WTC11 (cell line): ENCODE data around the gene PHLPP1. TPM values are rescaled to one million over a fixed set of nuclear protein-coding genes. Genes with fewer than 3 reads are reported as not detected.

Experiments used
- ATAC-seq: fragments of 200-7000 bp; cut with Tn5 transposase; 2 replicates; pipeline ENCODE4 v1.10.0; 2021; ENCODE audit warnings: mild to moderate bottlenecking, moderate library complexity
- CTCF ChIA-PET: fragments of 300-600 bp; sonication (Branson Sonifier 250); formaldehyde crosslinking; loops from one replicate; lab custom pipeline; 2021; ENCODE audit warnings: antibody characterized with exemption; lab: Charles Lee
- POLR2A ChIA-PET: fragments of 350-600 bp; sonication (Branson Sonifier 250); formaldehyde crosslinking; loops from one replicate; lab custom pipeline; 2021; ENCODE audit warnings: antibody characterized with exemption; lab: Charles Lee
- DNase-seq: peaks from one replicate; pipeline ENCODE4 v3.0.0; 2021; ENCODE audit warnings: low spot score
- H3K27ac Mint-ChIP-seq: 2 replicates; pipeline ENCODE4 v1.8.0; 2021; ENCODE audit warnings: mixed read lengths
- H3K27me3 Mint-ChIP-seq: 2 replicates; pipeline ENCODE4 v1.8.0; 2021; ENCODE audit warnings: low read depth, mild to moderate bottlenecking, moderate library complexity, mixed read lengths
- H3K36me3 Mint-ChIP-seq: 2 replicates; pipeline ENCODE4 v1.8.0; 2021; ENCODE audit warnings: mixed read lengths
- H3K4me1 Mint-ChIP-seq: 2 replicates; pipeline ENCODE4 v1.8.0; 2022; ENCODE audit warnings: mixed read lengths
- H3K4me3 Mint-ChIP-seq: 2 replicates; pipeline ENCODE4 v1.8.0; 2021; ENCODE audit warnings: mild to moderate bottlenecking, moderate library complexity, mixed read lengths
- H3K9me3 Mint-ChIP-seq: 2 replicates; pipeline ENCODE4 v1.8.0; 2021; ENCODE audit warnings: mixed read lengths
- CREB1 ChIP-seq: sonication (generic); formaldehyde crosslinking; IDR thresholded peaks from 2 replicates; pipeline ENCODE4 v1.8.0; 2023; ENCODE audit warnings: mild to moderate bottlenecking, missing genetic modification reagents
- CREM ChIP-seq: sonication (generic); formaldehyde crosslinking; IDR thresholded peaks from 2 replicates; pipeline ENCODE4 v1.8.1; 2022; ENCODE audit warnings: mild to moderate bottlenecking, missing genetic modification reagents, moderate library complexity
- EMX1 ChIP-seq: fragments of 250-450 bp; sonication (Bioruptor Pico); IDR thresholded peaks from 2 replicates; pipeline ENCODE4 v1.8.0; 2021; ENCODE audit warnings: mild to moderate bottlenecking
- MXD4 ChIP-seq: fragments of 250-450 bp; sonication (Bioruptor Pico); IDR thresholded peaks from 2 replicates; pipeline ENCODE4 v1.8.0; 2021; ENCODE audit warnings: mild to moderate bottlenecking, moderate library complexity, borderline replicate concordance
- NR3C1 ChIP-seq: sonication (generic); formaldehyde crosslinking; conservative IDR thresholded peaks from 2 replicates; pipeline ENCODE4 v1.8.1; 2023; ENCODE audit warnings: low read depth, mild to moderate bottlenecking, missing genetic modification reagents
- SMAD4 ChIP-seq: sonication (generic); formaldehyde crosslinking; IDR thresholded peaks from 2 replicates; pipeline ENCODE4 v1.8.0; 2022; ENCODE audit warnings: mild to moderate bottlenecking, missing genetic modification reagents
- TCF7 ChIP-seq: sonication (generic); formaldehyde crosslinking; IDR thresholded peaks from 2 replicates; pipeline ENCODE4 v1.8.0; 2022; ENCODE audit warnings: mild to moderate bottlenecking, low read depth, missing genetic modification reagents, moderate library complexity
- ZNF219 ChIP-seq: sonication (generic); formaldehyde crosslinking; IDR thresholded peaks from 2 replicates; pipeline ENCODE4 v1.8.0; 2023; ENCODE audit warnings: missing genetic modification reagents, mild to moderate bottlenecking, borderline replicate concordance
- ZNF263 ChIP-seq: sonication (generic); formaldehyde crosslinking; IDR thresholded peaks from 2 replicates; pipeline ENCODE4 v1.8.1; 2022; ENCODE audit warnings: low read depth, mild to moderate bottlenecking, moderate library complexity, missing genetic modification reagents
- ZNF423 ChIP-seq: fragments of 250-450 bp; sonication (Bioruptor Pico); IDR thresholded peaks from 2 replicates; pipeline ENCODE4 v2.1.2; 2022; ENCODE audit warnings: mild to moderate bottlenecking, moderate library complexity
- total RNA-seq: library from RNA; stranded (reverse); gene quantifications from 3 replicates; pipeline ENCODE4 v1.2.3, GENCODE V29; 2021
- TF ChIP-seq, protein P1 (sequence below): fragments of 200-600 bp; IDR thresholded peaks from 2 replicates; pipeline ENCODE4 v1.8.0; 2022; ENCODE audit warnings: antibody characterized with exemption
- TF ChIP-seq, protein P2 (sequence below): fragments of 250-450 bp; sonication (Bioruptor Pico); IDR thresholded peaks from 2 replicates; pipeline ENCODE4 v1.8.0; 2021; ENCODE audit warnings: mild to moderate bottlenecking
- TF ChIP-seq, protein P3 (sequence below): fragments of 250-450 bp; sonication (Bioruptor Pico); IDR thresholded peaks from 2 replicates; pipeline ENCODE4 v1.9.0; 2021; ENCODE audit warnings: moderate library complexity, mild to moderate bottlenecking, inconsistent platforms, borderline replicate concordance
- TF ChIP-seq, protein P4 (sequence below): sonication (generic); formaldehyde crosslinking; IDR thresholded peaks from 2 replicates; pipeline ENCODE4 v1.8.1; 2023; ENCODE audit warnings: mild to moderate bottlenecking, missing genetic modification reagents, moderate library complexity

Gene PHLPP1
- total RNA-seq, 1 experiment from 2014 or later: 52.0 TPM

DNA sequence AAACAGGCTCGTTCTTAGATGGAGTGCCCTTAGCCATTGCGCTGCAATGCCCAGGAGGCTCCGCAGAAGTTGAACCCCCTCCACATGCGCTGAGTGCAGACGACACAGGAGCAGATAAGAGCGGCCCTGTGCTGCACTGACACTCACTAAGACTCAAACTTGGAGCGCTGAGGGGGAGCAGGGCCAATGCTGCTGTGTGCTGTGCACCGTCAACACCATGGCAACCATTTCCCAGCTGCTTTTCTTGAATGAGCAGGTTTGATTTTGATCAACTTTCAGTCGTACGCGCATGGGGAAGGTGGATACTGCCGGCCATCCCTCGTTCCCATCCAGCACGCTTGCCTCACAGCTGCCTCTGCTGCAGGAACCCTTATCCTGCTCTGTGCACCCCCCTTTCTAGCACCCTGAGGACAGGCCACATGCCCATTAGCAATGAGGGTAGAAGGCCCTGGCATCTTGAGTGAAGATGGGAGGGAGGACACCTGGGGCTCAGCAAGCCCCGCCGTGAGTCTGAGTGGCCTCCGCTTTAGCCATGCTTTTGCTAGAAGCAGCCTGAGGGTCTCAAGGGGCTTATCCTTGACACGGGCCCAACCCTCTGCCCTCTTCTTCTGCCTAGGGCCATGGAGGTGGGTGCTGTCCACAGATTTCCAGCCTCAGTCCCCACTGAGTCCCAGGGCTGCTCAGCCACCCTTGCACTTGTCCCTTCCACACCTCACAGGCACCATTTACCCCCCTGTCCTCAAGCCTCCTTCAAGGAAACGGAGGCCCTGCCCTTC lies 271.9 kb downstream of the PHLPP1 start (continued):
- TF ChIP-seq, protein P1, sequence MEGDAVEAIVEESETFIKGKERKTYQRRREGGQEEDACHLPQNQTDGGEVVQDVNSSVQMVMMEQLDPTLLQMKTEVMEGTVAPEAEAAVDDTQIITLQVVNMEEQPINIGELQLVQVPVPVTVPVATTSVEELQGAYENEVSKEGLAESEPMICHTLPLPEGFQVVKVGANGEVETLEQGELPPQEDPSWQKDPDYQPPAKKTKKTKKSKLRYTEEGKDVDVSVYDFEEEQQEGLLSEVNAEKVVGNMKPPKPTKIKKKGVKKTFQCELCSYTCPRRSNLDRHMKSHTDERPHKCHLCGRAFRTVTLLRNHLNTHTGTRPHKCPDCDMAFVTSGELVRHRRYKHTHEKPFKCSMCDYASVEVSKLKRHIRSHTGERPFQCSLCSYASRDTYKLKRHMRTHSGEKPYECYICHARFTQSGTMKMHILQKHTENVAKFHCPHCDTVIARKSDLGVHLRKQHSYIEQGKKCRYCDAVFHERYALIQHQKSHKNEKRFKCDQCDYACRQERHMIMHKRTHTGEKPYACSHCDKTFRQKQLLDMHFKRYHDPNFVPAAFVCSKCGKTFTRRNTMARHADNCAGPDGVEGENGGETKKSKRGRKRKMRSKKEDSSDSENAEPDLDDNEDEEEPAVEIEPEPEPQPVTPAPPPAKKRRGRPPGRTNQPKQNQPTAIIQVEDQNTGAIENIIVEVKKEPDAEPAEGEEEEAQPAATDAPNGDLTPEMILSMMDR: no peak
- TF ChIP-seq ZNF263 (CRISPR knock-in tag): no peak
- TF ChIP-seq, all 79 proteins: peak for 0

DNA sequence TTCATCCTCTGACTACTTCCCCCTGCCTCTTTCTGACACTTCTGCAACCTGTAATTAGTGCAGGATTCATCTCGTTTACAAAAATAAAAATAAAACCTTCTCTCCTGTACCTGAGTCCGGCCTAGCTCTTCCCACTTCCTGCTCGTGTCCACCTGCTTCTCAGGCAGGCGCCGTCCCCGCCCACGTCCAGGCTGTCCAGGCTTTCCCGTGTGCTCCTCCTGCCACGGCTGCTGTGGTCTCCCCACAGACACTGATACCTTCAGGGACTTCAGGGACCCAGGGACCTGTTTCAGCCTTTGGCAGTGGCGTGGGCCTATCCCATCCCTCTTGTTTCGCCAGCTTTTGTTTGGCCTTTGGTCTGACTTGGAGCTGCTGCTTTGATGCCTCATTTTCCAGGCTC lies 272.5 kb downstream of the PHLPP1 start:
- CTCF ChIA-PET: interaction anchor here (0.8 to 1.3 kb wide), 2 partner anchors 397 to 401 kb away, joined by 3 read pairs; no protein-coding TSS in a partner anchor
- TF ChIP-seq ZNF423 (CRISPR knock-in tag): no peak
- TF ChIP-seq EMX1 (CRISPR knock-in tag): no peak
- TF ChIP-seq, protein P2, sequence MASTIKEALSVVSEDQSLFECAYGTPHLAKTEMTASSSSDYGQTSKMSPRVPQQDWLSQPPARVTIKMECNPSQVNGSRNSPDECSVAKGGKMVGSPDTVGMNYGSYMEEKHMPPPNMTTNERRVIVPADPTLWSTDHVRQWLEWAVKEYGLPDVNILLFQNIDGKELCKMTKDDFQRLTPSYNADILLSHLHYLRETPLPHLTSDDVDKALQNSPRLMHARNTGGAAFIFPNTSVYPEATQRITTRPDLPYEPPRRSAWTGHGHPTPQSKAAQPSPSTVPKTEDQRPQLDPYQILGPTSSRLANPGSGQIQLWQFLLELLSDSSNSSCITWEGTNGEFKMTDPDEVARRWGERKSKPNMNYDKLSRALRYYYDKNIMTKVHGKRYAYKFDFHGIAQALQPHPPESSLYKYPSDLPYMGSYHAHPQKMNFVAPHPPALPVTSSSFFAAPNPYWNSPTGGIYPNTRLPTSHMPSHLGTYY: no peak
- TF ChIP-seq MXD4: no peak
- H3K4me3 Mint-ChIP-seq: no peak overlapping the region
- ATAC-seq: no peak
- H3K27me3 Mint-ChIP-seq: no peaks in the 10 kb centered on the region; the same call in 1 of the 2 replicates
- 0 out of 2 replicates have a peak, but pooled peaks cover 4% of the 10 kb centered on the region for H3K4me1 Mint-ChIP-seq
- H3K9me3 Mint-ChIP-seq: peaks cover 16% of the 10 kb centered on the region
- no peak overlapping the region for H3K27ac Mint-ChIP-seq
- H3K36me3 Mint-ChIP-seq: peaks cover 8% of the 10 kb centered on the region; the same call in 1 of the 2 replicates
- POLR2A ChIA-PET: no interaction called here
- no peak for DNase-seq

DNA sequence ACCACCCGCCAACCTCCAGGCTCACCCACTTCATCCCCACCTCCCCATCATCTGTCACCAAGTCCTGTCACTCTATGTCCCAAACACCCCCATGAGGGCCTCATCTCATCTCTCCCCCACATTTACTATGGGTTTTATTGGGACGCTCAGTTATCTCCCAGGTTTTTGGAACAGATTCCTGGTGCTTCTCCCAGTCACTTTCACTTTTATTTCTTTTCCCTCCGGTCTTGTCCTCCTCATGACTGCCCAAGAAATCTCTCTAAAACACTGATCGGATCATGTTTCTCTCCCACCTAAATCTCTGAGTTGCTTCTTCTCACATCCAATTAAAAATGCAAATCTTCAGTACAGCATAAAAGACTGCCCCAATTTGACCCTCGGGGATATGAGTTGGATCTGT lies 273.1 kb downstream of the PHLPP1 start:
- TF ChIP-seq, protein P3, sequence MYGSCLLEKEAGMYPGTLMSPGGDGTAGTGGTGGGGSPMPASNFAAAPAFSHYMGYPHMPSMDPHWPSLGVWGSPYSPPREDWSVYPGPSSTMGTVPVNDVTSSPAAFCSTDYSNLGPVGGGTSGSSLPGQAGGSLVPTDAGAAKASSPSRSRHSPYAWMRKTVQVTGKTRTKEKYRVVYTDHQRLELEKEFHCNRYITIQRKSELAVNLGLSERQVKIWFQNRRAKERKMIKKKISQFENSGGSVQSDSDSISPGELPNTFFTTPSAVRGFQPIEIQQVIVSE: no peak
- TF ChIP-seq CREM (CRISPR knock-in tag) (no peak), SMAD4 (CRISPR knock-in tag) (no peak)
- peaks cover 16% of the 10 kb centered on the region for H3K9me3 Mint-ChIP-seq
- no peak for DNase-seq
- ChIA-PET CTCF (no interaction called here), POLR2A (no interaction called here)
- 0 out of 2 replicates have a peak, but pooled peaks cover 4% of the 10 kb centered on the region for H3K4me1 Mint-ChIP-seq
- H3K4me3 Mint-ChIP-seq: no peak overlapping the region
- ATAC-seq: no peak
- no peak overlapping the region for H3K27ac Mint-ChIP-seq
- H3K27me3 Mint-ChIP-seq: no peaks in the 10 kb centered on the region; the same call in 1 of the 2 replicates
- peaks cover 8% of the 10 kb centered on the region; the same call in 1 of the 2 replicates for H3K36me3 Mint-ChIP-seq

DNA sequence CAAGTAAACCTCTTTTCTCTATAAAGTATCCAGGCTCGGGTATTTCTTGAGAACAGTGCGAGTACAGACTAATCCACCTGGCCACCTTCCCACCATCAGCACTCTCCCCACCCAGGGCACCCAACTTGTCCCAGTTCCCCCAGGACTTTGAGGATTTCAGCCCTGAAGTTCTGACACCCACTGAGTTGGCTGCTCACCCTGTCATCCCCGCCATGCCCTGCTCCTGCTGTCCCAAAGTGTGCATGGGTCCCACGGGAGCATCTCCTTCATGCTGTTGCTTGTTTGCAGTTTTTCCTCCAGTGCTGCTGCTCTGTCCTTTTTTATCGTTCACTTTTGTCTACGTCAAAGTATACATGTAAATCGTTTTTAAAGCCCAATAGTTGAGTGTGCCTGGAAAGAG lies 273.9 kb downstream of the PHLPP1 start:
- Mint-ChIP-seq H3K4me1 (0 out of 2 replicates have a peak, but pooled peaks cover 4% of the 10 kb centered on the region), H3K27me3 (no peaks in the 10 kb centered on the region; the same call in 1 of the 2 replicates), H3K27ac (no peak overlapping the region), H3K4me3 (no peak overlapping the region), H3K36me3 (peaks cover 8% of the 10 kb centered on the region; the same call in 1 of the 2 replicates), H3K9me3 (peaks cover 16% of the 10 kb centered on the region)
- ChIA-PET CTCF (interaction anchor here (1.2 kb wide), 1 partner anchor 403 kb away, joined by 3 read pairs; no protein-coding TSS in a partner anchor), POLR2A (no interaction called here)
- DNase-seq (no peak), ATAC-seq (no peak)
- TF ChIP-seq ZNF219 (CRISPR knock-in tag) (no peak), NR3C1 (CRISPR knock-in tag) (no peak), TCF7 (CRISPR knock-in tag) (no peak), CREB1 (CRISPR knock-in tag) (no peak), CREM (CRISPR knock-in tag) (no peak)
- TF ChIP-seq, protein P4, sequence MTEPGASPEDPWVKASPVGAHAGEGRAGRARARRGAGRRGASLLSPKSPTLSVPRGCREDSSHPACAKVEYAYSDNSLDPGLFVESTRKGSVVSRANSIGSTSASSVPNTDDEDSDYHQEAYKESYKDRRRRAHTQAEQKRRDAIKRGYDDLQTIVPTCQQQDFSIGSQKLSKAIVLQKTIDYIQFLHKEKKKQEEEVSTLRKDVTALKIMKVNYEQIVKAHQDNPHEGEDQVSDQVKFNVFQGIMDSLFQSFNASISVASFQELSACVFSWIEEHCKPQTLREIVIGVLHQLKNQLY: no peak
- TF ChIP-seq, protein P1: no peak
